ENCODE measurements around the gene DDX28.
"Not testable (repeated sequence)": the region's sequence is repeated elsewhere in the genome, so short reads cannot be mapped to it uniquely, and the experiment has no call there.

Gene DDX28

GRCh38 chr16:67975321-67976105, 47.5 kb downstream of the DDX28 start:
- H3K4me1 Mint-ChIP-seq (ENCODE audit: low read depth): peaks cover under 1% of the 10 kb centered on the region
- no peaks in the 10 kb centered on the region for H3K27me3 Mint-ChIP-seq
- no peak overlapping the region for H3K4me3 Mint-ChIP-seq
- no peak overlapping the region for H3K27ac Mint-ChIP-seq
- DNase-seq: no peak
- no peaks in the 10 kb centered on the region for H3K9me3 Mint-ChIP-seq
- H3K36me3 Mint-ChIP-seq (ENCODE audit: low read depth): no peaks in the 10 kb centered on the region

GRCh38 chr16:67972285-67972684, 50.7 kb downstream of the DDX28 start:
- not testable (repeated sequence) for H3K9me3 Mint-ChIP-seq; H3K4me3 Mint-ChIP-seq; H3K27ac Mint-ChIP-seq; DNase-seq; H3K27me3 Mint-ChIP-seq; H3K36me3 Mint-ChIP-seq (ENCODE audit: low read depth)
- H3K4me1 Mint-ChIP-seq (ENCODE audit: low read depth): peaks cover 13% of the 10 kb centered on the region

- Mint-ChIP-seq H3K27me3 (no peaks in the 10 kb centered on the region), H3K9me3 (no peaks in the 10 kb centered on the region), H3K36me3 (ENCODE audit: low read depth) (peaks cover 7% of the 10 kb centered on the region), H3K4me1 (ENCODE audit: low read depth) (peaks cover 25% of the 10 kb centered on the region), H3K4me3 (no peak overlapping the region), H3K27ac (no peak overlapping the region)
- DNase-seq: no peak
These were observed 51.9 kb downstream of the DDX28 start for GRCh38 chr16:67971111-67971510.

Data from activated T-cell treated with anti-CD3 and anti-CD28 coated beads, Interleukin-2, amount 50 U/mL, for 24 hours (primary cell).